AG09319 (cell line): ENCODE measurements around the gene SRGAP3.

Source experiments
- DNase-seq: peaks from one replicate; pipeline ENCODE4 v3.0.0-alpha.2; 2010; ENCODE audit warnings: low read depth; ENCODE audit errors: extremely low read depth
- CTCF ChIP-seq: IDR thresholded peaks from 2 replicates; pipeline ENCODE4 v1.5.1; 2011; ENCODE audit warnings: low read depth, mild to moderate bottlenecking, inconsistent platforms, low read length, moderate library complexity

Gene SRGAP3

GRCh38 chr3:9023226-9023590, 226.2 kb downstream of the SRGAP3 start:
- no peak for TF ChIP-seq CTCF
- no peak for DNase-seq

GRCh38 chr3:9022305-9023225, 226.9 kb downstream of the SRGAP3 start:
- no peak for DNase-seq
- TF ChIP-seq CTCF, result no peak

GRCh38 chr3:9021271-9022009, 228.0 kb downstream of the SRGAP3 start:
- DNase-seq, result no peak
- no peak for TF ChIP-seq CTCF

- TF ChIP-seq CTCF, result no peak
- no peak for DNase-seq
Measured at GRCh38 chr3:9020426-9020825, 229.0 kb downstream of the SRGAP3 start.

- DNase-seq, result no peak
- no peak for TF ChIP-seq CTCF
Measured at GRCh38 chr3:9019259-9019961, 230.0 kb downstream of the SRGAP3 start.

- DNase-seq, result no peak
- TF ChIP-seq CTCF, result no peak
Measured at GRCh38 chr3:9015250-9015649, 234.2 kb downstream of the SRGAP3 start.
